Renal cortex interstitium (tissue), 11 donors: Measurements from ENCODE around the gene ZNRF2. TPM values are rescaled to one million over a fixed set of nuclear protein-coding genes. Genes with fewer than 3 reads are reported as not detected.

Experiments
- DNase-seq, 11 donors: peaks; one replicate each; pipeline ENCODE4 v3.0.0-alpha.2; 2013; ENCODE audit warnings: low read depth in 9 of 11, low spot score in 4 of 11; ENCODE audit errors: extremely low read depth in 1 of 11
- polyA plus RNA-seq, 3 donors: library from polyadenylated mRNA; unstranded; fragments of 120-200 nt; gene quantifications; one replicate each; pipeline ENCODE4 v1.2.1, GENCODE V29; 2013; ENCODE audit not compliant: insufficient read length in 3 of 3

ZNRF2 gene
- polyA plus RNA-seq, 3 donors: 16.3 to 17.2 (median 16.5) TPM

DNA sequence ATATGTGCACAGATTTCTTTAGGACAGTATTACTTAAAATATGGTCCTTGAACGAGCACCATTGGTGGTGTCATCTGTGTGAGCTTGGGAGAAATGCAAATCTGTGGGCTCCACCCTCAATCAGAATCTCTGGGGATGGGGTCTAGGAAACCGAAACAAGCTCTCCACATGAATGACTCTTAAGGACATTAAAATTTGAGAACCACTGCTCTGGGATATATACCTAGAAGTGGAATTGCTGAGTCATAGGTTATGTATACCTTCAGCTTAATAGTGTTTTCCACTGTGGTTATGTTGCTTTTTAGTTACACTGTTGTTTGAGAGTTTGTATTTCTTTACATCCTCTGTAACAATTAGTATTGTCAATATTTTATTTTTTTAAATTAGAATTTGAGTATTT, 24.0 kb downstream of the ZNRF2 start:
- DNase-seq: no peak

DNA sequence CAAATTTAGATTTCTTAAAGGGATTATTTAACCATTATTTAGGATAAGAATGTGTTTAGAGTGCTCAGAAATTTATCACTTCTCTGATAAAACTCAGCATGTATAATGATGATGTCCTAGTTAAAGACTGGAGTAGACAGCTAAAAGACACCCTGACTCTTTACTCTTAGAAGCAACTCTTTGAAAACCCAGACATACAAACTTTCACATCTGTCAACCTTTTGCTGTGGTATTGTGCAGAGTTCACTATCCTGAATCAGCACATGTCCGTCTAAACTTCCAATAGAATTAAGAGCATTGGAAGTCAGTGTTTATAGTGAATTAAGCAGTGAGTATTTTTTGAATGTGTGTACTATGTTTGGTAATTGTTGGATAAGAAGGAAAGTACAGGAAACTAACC, 24.9 kb downstream of the ZNRF2 start:
- no peak for DNase-seq

DNA sequence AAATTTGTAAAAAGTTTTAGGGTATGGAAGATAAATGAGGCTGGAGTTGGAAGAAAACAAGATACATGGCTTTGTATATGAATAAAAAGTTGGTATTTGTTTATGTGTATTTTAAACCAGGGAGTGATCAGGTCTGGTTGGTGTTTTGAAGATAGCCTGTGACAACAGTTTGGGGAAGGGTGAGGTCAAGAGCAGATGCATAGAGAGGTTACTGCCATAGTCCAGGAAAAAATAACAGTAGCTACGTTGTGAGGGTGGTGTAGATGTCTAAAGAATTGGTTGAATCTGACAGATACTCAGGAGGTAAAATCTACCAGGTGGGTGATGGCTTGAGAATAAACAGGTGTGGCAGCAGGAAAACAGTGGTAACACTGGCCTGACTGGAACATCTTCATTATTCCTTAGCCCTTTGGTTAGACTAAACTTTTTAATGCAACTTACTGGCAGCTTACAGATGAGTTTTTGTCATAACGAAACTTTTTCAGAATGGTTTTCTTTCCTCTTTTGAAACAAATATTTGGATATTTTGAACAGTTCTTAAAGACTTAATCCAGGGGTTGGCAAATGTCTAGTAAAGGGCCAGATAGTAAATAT, 25.5 kb downstream of the ZNRF2 start:
- DNase-seq: no peak

DNA sequence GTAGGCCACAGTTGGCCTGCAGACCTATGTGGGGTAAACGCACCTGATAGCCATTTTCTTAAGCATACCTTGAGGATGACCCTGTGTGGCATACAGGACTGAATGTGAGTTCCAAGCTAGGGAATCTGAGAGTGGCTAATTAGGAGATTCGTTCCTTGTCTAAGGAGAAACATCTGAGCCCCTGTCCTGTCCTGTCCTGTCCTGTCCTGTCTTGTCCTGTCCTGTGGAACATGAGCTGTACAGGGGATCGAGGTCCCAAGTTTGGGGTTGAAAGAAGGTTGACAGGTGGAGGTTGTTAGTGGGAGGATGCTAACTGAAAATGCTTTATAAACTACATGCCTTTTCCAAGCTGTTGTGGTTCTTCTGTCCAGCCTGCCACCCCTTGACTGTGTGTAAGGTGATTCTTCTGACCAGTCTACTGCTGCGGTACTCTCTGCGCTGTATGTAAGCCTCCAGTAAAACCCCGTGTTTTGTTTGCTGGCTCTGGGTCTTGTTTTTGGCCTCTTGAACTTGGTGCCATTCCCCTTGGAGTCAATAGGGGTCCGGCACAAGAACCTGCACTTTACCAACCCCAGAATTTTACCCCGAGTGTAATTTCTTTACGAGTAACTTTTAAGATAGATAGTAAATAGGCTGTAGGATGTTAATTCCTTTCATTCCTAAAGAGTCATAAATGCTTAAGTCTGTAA, 26.4 kb downstream of the ZNRF2 start:
- no peak for DNase-seq

DNA sequence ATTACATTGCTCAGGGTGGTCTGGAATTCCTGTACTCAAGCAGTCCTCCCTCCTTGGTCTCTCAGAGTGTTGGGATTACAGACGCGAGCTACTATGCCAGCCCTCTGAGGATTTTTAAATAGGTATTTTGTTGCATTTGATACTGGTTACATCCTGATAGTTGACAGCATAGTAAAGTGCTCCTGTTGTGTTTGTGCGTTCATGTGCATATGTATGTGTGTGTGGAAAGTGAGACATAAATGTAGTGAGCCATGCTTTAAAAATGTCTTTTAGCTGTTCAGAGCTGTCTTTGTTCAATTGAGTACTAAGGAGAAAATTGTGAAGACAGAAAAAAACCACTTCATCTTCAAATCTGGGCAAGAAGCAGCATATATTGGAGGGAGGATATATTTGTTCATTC, 27.8 kb downstream of the ZNRF2 start:
- DNase-seq: no peak

DNA sequence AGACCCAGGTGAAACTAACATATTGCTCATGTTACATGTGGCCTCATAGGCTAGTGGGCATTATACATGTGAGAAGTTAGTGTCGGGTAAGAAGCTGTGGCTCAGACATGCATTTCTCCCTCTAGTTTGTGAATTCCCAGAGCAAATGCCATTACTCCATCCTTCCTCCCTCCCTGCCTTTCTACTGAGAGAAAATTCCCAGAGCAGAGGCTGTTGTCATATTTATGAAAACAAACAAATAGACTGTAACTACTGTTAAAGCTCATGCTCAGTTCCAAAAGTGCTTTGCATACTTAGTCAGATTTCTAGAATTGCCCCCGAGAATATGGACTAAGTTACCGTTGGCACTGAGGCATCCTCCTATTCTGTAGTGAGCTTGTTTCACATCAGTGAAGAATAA, 29.0 kb downstream of the ZNRF2 start:
- DNase-seq: no peak

DNA sequence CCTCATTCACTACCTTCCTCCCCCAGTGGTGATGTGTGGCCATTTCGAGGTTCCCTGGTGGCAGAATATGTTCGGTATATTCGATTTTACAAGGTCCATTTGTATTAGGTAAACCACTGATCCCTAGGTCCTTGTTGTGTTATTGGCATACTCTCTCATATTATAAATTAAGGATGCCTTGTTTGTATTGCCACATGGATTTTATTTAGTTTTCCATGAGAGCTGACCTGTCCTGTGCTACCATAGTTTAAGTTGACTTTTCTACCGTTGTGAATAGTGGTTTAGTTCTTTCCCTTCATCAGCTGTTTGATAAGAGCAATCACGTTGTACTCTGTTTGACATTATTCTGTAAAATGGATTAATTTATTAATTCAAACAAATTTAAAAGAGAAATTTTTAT, 29.4 kb downstream of the ZNRF2 start:
- DNase-seq: no peak

DNA sequence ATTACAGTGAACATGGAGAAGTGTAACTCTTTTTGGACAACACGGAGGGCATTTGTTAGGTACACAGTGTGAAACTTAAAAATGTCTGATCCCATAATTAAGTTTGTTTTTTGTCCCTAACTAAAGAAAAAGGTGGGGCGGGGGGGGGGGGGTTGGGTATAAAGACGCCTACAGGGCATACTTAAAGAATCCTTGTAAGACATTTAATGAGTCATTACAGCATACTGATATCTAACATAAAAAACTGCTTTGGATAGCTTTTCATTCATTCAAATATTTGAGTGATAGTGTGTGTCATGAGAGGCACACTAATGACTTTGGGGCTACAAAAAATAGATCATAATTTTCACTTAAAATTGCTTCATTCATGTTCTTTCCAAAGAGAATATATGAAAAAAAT, 31.2 kb downstream of the ZNRF2 start:
- no peak for DNase-seq

DNA sequence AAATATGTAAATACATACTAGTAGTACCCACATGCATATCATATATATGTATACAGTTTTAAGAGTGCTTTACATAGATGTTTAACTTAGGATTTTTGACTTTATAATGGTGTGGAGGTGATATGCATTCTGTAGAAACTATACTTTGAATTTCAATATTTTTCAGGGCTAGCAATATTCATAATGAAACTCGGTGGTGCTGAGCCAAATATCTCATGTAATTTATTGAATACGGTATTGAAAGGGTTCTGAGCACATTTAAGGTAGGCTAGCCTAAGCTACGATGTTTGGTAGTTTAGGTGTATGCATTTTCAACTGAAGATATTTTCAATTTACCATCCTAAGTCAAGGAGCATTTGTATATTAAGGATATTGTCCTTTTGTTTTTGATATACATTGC, 36.0 kb downstream of the ZNRF2 start:
- DNase-seq: no peak

DNA sequence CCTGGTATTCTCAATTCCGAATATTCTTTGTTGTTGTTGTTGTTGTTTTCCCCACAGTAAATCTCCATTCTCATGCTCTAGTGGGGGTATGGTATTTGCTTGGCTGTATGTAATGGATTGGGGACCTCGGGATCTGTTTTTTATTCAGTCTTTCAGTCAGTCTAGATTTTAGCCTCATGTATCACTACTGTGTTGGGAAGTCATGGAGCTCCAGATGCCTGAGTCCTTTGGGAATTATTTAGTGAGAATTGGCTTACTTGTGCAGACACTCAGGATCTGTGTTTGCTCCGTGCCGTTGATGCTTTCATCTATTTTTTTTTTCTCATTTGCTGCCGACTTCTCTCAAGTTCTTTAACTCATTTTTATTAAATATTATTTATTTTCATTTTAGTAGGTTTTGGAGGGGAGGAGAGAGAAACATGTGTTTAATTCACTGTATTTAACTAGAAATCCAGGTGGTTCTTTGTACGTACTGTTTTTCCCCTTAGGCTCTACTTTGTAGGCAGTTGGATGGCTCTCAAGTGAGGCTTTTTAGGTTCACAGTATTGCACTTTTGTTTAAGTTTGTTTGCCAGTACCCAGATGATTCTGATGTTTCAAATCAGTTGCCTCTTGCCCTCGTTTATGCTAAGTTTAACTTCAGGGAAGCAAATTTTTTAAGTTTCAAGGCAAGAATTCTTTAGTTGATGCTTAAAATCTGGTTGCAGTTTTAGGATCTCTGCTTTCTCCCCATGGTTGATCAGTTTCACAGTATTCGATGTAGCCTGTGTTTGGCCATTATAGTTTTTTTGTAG, 36.9 kb downstream of the ZNRF2 start:
- no peak for DNase-seq

DNA sequence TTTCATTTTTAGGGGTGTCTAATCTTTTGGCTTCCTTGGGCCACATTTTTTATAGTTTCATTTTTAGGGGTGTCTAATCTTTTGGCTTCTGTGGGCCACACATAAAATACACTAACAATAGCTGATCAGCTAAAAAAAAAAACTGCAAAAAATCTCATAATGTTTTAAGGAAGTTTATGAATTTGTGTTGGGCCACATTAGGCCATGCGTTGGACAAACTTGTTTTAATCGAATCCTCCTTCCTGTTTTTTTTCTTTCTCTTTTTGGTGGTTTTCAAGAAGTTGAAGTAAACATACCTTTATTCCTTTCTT, 37.4 kb downstream of the ZNRF2 start:
- DNase-seq: no peak

DNA sequence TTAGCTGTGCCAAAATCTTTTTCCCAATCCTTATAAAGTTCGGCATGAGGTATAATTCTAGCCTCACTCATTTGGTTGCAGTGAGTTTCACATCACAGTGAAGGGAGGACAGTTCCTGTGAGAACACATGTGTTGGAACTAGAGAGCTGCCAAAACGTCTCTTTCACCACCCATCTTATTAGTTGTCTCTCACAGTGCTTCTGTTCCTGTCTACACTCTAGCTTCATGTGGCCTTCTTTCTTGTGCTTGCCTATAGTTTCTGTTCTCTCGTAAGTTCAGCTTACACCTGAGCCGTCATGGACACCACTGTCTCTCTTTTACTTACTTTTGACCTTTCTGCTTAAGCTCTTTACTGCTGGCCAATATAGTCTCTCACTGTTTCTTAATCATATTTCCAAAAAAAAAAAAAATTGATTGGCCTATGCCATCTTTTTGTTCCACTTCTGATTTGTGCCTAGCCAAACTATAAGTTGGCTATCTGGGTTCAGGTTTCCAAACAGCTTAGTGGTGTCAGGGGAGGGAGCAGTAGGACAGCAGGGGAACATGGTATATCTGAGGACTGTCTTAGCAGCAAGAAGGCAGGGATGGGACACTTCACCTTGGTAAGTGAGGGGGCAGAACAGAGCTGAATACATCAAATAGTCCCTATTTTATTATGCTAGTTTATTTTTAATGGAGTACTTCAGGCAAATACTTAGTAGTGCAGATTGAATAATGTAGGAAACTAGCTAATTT, 38.0 kb downstream of the ZNRF2 start:
- DNase-seq: no peak

DNA sequence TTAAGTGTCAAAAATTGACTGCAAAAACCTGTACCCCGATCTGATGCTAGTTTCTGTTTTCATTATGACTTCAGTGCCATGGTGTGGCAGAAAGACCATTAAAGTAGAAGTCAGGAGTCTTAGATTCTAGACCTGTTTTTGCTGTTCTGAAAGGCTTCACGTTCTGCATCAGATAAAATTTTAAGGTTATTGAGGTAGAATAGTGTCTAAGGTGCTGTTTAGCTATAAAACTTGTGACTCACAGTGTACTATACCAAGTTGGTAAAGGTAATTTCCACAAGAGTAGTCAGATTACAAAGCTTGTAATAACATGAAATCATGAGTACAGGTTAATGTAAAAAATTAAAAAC, 38.6 kb downstream of the ZNRF2 start:
- DNase-seq: no peak

DNA sequence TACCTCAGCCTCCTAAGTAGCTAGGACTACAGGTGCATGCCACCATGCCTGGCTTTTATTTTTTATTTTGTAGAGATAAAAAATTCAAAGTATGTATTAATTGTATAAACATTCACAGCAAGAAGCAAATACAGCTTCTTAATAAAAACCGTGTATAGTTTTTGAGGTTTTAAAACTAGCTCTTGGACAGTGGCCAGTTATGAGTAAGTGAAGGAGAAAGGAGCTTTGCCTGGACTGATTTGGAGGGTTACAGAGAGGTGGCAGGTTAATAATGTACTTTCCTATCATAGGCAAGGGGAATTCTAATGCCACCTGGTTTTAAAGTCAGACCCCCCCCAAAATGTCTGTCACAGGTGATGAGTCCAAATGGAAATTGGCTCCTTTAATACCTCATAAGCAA, 43.4 kb downstream of the ZNRF2 start:
- no peak for DNase-seq

DNA sequence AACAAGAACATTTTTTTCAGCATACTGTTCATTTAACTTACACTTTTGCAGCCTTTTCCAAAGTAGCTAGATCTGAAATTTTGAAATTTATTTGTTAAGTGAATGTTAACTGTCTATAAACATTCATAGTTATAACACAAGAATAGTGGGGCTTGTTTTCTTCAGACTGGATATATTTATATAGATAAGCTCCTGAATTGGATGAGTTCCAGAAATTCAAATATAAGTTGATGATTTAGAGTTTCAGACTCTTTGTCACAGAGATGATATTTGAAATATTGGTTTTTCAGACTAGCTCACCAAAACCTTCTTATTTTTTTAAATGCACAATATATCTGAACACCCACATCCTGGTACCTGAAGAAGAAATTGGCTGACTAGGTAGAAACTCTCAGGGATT, 44.0 kb downstream of the ZNRF2 start:
- no peak for DNase-seq

DNA sequence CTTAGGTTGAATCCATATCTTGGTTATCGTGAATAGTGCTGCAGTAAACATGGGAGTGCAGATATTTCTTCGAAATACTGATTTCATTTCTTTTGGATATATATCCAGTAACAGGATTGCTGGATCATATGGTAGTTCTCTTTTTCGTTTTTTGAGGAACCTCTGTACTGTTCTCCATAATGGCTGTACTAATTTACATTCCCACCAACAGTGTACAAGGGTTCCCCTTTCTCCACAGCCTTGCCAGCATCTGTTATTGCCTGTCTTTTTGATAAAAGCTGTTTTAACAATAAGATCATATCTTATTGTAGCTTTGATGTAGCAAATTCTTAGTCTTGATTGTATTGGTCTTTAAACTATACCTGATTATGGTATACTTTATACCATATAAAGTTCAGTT, 45.3 kb downstream of the ZNRF2 start:
- no peak for DNase-seq

DNA sequence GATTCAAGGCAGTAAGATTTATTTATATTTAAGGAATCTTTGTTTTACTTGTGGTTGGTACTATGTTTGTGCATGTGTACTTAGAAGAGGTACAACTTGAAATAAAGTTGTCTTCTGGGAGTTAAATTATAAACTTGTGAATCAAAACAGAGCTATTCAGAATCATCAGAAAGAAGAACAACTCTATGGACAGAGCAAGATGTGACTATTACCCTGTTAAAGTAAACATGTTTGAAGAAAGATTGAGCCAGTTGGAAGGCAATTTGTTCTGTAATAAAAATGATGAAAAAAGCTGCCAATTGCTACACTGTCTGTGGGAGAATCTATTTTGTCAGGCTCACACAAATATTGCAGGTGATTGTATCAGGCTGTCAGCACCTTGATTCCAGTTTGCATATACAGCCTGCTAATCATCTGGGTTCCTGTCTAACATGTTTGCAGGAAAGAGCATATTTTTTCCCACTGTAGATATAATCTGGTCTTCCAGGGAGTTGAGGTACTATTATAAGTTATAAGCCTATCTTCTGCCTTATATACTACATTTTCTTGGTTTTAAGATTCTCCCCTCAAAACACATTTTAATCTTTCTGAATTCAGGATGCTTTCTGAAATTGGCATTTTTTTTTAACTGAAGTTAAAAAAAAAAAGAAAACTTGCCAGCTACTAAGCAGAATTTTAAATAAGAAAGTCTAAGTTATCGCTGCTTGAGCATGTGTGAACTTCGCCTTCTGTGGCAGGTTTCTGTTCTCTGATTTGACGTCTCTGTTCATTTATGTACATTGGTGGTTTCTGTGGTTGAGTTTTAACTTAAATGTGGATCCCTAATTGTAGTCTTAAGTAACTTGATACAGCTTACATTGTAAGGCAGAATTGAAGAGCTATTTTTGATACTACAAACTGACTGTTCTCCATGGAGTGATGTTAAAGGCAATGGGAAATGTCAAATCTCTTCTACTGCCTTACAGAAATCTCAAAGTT, 46.0 kb downstream of the ZNRF2 start:
- DNase-seq: no peak

DNA sequence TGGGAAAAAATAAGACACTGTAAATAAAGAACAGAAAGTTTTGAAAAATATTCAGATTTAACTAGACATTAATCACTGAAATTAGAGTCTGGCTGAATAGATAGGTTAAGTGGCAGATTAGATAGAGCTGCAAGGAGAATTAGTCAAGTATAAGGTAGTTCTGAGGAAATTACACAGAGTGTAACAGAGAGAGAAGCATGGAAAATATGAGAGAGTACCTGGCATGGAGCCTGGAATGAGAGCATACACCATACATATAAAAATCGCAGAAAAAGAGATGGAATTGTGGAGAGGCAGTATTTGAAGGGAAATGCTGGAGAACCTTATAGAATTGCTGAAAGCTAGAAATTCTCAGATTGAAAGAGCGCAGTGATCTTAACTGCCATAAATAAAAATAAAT, 46.9 kb downstream of the ZNRF2 start:
- DNase-seq: no peak

DNA sequence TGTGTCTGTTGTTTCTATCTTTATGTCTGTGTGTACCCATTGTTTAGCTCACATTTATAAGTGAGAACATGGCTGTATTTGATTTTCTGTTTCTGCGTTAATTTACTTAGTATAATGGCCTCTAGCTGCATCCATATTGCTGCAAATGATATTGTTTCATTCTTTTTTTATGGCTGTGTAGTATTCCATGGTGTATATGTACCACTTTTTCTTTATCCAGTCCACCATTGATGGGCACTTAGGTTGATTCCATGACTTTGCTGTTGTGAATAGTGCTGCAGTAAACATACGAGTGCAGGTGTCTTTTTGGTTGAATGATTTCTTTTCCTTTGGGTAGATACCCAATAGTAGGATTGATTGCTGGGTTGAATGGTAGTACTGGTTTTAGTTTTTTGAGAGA, 48.2 kb downstream of the ZNRF2 start:
- DNase-seq: no peak
